Activated T-helper 1 cell treated with anti-CD3 and anti-CD28 coated beads, Interleukin-2, amount 50 U/mL, for 16 hours (primary cell): ENCODE results near the gene RGS19.
A peak's percentile ranks its signal among the peaks of the same experiment; 100 is the strongest.
"Not testable (repeated sequence)": the region's sequence is repeated elsewhere in the genome, so short reads cannot be mapped to it uniquely, and the experiment has no call there.

Experiments
- DNase-seq, 2 donors: peaks; one replicate each; pipeline ENCODE4 v3.0.0-alpha.2; 2020; ENCODE audit warnings: low read depth in 1 of 2, low spot score in 1 of 2

The RGS19 gene, protein sequence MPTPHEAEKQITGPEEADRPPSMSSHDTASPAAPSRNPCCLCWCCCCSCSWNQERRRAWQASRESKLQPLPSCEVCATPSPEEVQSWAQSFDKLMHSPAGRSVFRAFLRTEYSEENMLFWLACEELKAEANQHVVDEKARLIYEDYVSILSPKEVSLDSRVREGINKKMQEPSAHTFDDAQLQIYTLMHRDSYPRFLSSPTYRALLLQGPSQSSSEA

GRCh38 chr20:64079273-64080012 lies at the start of gene RGS19:
RGS19 (minus strand) TSS chr20:64079518; CDS start chr20:64076886, 2,632 bp downstream.
- DNase-seq = peak; percentile 36 to 52

- not testable (repeated sequence) for DNase-seq
Measured at GRCh38 chr20:64123517-64123916, 44.2 kb upstream of the RGS19 start.

GRCh38 chr20:64122927-64123326 lies 43.6 kb upstream of the RGS19 start:
- DNase-seq = not testable (repeated sequence)

- DNase-seq = no peak
Measured at GRCh38 chr20:64121586-64121985, 42.3 kb upstream of the RGS19 start.

DNA sequence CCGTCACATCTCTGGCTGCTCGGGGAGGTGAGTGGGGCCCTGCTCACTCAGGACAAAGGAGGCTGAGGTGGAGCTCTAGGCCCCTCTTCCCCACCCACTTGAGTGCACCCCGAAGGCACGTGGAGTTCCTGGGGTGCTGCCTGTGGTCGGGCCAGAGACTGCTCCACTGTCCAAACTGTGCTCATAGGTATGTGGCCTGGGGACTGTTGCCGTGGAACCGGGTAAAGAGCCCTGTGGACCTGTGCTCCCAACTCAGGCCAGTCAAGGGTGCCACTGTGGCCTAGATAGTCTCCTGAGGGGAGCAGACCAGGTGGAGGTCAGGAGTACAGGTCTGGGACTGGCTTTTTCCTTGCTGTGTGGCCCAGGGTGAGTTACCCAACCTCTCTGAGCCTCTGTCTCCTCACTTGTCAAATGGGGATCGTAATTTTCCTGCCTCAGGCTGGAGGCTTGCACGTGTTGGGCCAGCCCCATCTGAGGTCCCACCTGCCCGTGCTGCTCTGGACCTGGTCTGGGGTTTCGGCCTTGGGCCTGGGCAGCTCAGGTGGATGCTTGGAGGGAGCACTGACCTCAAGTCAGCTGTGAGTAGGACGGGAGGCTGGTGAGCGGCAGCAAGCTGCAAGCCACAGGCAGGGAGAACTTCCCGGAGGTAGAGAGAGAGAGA lies 40.5 kb upstream of the RGS19 start:
- DNase-seq = peak in 1 of 2 donors; percentile 3

DNA sequence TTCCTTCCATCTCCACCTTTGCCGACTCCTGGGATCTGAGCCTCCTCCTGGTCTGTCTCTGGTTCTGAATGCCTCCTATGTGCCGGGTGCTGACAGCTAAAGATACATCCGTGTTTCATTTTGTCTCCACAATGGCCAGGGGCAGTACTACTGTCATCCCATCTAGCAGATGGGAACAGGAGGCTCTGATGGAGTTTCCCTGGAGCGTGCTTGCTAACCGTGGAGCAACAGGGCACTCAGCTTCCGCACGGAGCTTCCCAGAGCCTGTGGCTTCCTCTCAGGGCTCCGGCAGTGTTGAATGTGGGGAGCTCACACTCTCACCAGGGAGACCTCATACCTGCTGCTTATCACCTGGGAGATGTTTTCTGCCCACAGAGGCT lies 40.0 kb upstream of the RGS19 start:
- no peak for DNase-seq

- not testable (repeated sequence) for DNase-seq
Measured at GRCh38 chr20:64117432-64117777, 38.1 kb upstream of the RGS19 start.

GRCh38 chr20:64116541-64117431 lies 37.5 kb upstream of the RGS19 start:
- DNase-seq = peak in 1 of 2 donors; percentile 3

DNA sequence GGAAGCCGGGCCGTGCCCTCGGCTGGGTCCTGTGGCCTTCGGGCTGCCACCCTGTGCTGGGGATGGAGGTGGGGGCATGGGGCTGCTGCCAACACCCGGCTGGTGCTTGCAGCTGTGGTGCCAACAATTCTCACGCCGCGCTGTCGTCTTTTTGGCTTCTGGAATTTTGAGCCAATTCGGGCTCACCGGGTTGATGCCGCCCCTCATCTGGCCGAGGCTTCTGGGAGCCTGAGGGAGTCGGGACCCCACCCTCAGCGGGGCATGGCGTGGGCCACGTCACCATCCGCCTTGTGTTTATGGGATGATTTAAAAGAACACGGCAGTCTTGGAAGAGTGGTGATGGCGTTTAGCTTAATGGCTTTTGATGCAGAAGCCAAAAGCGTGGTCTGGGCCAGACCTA lies 36.7 kb upstream of the RGS19 start:
- peak in 1 of 2 donors; percentile 2 for DNase-seq

DNA sequence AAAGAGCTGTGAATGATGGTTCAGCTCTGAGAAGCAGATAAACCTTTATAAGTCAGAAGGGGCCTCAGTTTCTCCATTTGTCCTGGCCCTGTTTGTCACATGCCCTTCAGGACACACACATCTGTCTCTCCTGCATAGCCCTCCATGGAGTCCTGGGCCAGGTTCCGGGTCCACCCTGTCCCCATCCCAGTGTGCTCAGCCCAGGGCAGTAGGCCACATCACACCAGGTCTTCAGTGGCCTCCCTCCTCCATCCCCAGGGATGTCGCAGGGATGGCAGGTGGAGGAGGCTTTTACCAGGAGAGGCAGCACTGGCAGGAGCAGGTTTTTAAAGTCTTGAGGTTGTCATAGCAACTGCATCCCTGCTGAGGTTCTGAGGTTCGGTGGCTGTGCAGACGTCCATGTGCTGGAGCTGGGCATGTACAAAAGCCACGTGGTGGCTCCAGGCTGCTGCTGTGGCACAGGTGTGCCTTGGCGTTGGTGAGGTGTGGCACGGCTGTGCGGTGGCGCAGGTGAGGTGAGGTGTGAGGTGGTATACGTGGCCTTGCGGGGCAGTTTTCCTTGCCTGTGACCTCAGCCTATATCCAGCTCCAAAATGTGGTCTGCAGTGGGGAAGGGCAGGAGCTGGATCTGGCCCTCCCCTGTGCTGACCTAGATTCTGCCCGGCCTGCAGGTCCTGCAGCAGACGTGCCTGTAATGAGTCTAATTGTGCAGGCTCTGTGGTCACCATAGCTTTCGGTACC lies 36.0 kb upstream of the RGS19 start:
- peak in 1 of 2 donors; percentile 3 for DNase-seq

GRCh38 chr20:64114356-64114971 lies 35.1 kb upstream of the RGS19 start:
- DNase-seq = no peak

- DNase-seq = no peak
Measured at GRCh38 chr20:64113796-64114355, 34.6 kb upstream of the RGS19 start.

DNA sequence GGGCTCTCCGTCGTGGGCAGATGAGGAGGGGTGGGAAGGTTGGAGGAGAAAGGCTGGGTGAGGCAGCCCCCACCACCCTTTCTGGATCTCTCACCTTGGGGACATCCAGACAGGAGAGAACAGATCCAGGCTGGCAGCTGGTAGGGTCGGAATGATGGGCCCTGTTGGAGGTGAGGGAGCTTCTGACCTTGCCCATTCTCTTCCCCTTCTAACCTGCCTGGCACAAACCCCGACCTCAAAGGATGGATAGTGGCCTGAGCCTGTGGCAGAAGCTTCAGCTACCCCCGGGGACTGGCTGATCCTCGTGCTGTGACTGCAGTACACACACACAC lies 34.1 kb upstream of the RGS19 start:
- no peak for DNase-seq

- DNase-seq = no peak
Measured at GRCh38 chr20:64112691-64113443, 33.5 kb upstream of the RGS19 start.

DNA sequence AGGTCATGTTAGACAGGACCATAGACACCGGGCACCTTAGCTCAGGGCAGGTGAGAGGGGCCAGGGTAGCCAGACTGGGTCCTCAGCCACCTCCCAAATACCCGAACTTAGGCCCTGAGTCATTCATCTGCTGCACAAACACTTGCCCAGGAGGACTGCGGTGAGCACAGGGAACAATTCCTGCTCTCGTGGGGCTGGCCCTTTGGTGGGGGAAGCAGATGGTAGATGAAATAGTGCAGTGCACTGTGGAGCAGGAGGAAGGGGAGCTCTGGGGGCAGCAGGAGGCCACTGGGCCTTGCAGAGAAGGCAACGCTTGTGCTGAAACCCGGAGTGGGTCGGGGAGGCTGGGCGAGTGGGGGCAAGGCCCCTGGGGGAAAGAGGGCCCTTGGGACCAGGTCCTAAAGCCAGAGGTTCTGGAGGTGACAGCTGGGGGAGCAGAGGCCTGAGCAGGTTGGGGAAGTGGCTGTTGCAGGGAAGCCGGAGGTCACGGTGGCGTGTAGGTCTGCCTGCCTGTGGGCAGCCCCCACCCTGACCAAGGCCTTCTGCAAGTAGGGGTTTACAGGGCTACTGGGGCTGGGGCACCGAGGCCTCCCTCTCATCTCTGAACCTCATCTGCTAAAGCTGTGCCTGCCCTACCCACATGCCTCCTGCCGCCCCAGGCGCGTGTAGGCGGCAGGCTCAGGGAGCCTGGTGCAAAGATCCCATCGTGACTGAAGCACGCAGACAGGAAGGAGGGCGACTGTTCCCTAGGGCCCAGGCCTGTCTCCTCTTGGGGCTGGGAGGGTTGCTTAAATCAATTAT lies 32.7 kb upstream of the RGS19 start:
- peak in 1 of 2 donors; percentile 2 for DNase-seq

GRCh38 chr20:64110411-64111068 lies 31.2 kb upstream of the RGS19 start:
- peak in 1 of 2 donors; percentile 2 for DNase-seq

DNA sequence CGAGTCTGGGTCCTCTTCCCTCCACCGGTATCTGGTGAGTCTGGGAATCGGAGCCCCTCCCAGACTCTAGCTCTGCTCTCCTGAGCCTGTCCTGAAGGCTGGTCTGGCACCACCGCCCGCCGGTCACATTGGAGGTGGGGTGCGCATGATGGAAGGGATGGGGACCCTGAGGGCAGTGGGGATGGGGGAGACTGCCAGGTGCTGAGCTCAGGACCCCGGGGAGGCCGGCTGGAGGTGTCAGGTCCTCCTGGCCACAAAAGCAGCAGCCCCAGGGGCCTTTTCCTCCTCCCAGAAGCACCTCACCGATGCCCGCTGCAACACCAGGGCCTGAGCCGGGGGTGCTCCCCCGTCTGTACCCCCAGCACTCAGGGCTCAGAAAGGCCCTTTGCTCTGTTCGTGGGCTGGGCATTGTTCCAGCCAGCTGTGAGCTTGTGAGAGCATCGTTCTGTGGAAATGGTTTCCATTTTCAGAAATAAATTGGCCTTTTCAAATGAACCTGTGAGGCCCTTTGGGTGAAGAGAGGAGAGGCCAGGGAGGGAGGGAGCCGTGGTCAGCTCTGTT lies 30.6 kb upstream of the RGS19 start:
- DNase-seq = no peak
